ENCODE data around the gene KRTAP10-9.

Gene KRTAP10-9

GRCh38 chr21:44615911-44616590, 10.8 kb upstream of the KRTAP10-9 start:
- in situ Hi-C loops (cut with MboI; ENCODE audit: low sequenced_read_pairs, unreplicated experiment) = no loop called here

GRCh38 chr21:44616591-44616926, 10.3 kb upstream of the KRTAP10-9 start:
- in situ Hi-C loops (cut with MboI; ENCODE audit: low sequenced_read_pairs, unreplicated experiment) = no loop called here
- no peak for DNase-seq (ENCODE audit: low spot score)
- TF ChIP-seq CTCF (IDR thresholded peaks at IDR 0.05; ENCODE audit: borderline replicate concordance, control extremely low read depth, extremely low read depth, insufficient read depth, missing control alignments) = no peak

More at GRCh38 chr21:44615911-44616590, 10.8 kb upstream of the KRTAP10-9 start:
- DNase-seq (ENCODE audit: low spot score) = no peak
- TF ChIP-seq CTCF (IDR thresholded peaks at IDR 0.05; ENCODE audit: borderline replicate concordance, control extremely low read depth, extremely low read depth, insufficient read depth, missing control alignments) = no peak

- in situ Hi-C loops (cut with MboI; ENCODE audit: low sequenced_read_pairs, unreplicated experiment) = no loop called here
- DNase-seq (ENCODE audit: low spot score) = no peak
- TF ChIP-seq CTCF (IDR thresholded peaks at IDR 0.05; ENCODE audit: borderline replicate concordance, control extremely low read depth, extremely low read depth, insufficient read depth, missing control alignments) = no peak
Observed at GRCh38 chr21:44617071-44617501, 9.8 kb upstream of the KRTAP10-9 start.

- TF ChIP-seq CTCF (IDR thresholded peaks at IDR 0.05; ENCODE audit: borderline replicate concordance, control extremely low read depth, extremely low read depth, insufficient read depth, missing control alignments) = no peak
- in situ Hi-C loops (cut with MboI; ENCODE audit: low sequenced_read_pairs, unreplicated experiment) = no loop called here
- no peak for DNase-seq (ENCODE audit: low spot score)
Observed at GRCh38 chr21:44618504-44618903, 8.4 kb upstream of the KRTAP10-9 start.

- no peak for DNase-seq (ENCODE audit: low spot score)
- no peak for TF ChIP-seq CTCF (IDR thresholded peaks at IDR 0.05; ENCODE audit: borderline replicate concordance, control extremely low read depth, extremely low read depth, insufficient read depth, missing control alignments)
- in situ Hi-C loops (cut with MboI; ENCODE audit: low sequenced_read_pairs, unreplicated experiment) = no loop called here
Observed at GRCh38 chr21:44618909-44619308, 8.0 kb upstream of the KRTAP10-9 start.

- in situ Hi-C loops (cut with MboI; ENCODE audit: low sequenced_read_pairs, unreplicated experiment) = no loop called here
- TF ChIP-seq CTCF (IDR thresholded peaks at IDR 0.05; ENCODE audit: borderline replicate concordance, control extremely low read depth, extremely low read depth, insufficient read depth, missing control alignments) = no peak
- DNase-seq (ENCODE audit: low spot score) = no peak
Observed at GRCh38 chr21:44619886-44620285, 7.0 kb upstream of the KRTAP10-9 start.
